ENCODE results near the gene NR4A3.

NR4A3 gene

GRCh38 chr9:99793528-99793927, 28.2 kb upstream of the NR4A3 start:
- no peaks in the 10 kb centered on the region for H3K4me1 ChIP-seq (ENCODE audit: insufficient read depth, low read length)
- H3K36me3 ChIP-seq (ENCODE audit: insufficient read depth, low read length), result no peaks in the 10 kb centered on the region
- H2AFZ ChIP-seq (ENCODE audit: low read depth, low read length), result no peak overlapping the region
- ATAC-seq (ENCODE audit: insufficient read depth, low read depth) (no peak), DNase-seq (no peak)
- no peak overlapping the region for H3K27ac ChIP-seq (ENCODE audit: low read length)
- no peaks in the 10 kb centered on the region for H4K20me1 ChIP-seq (ENCODE audit: insufficient read depth, low read length)
- H3K27me3 ChIP-seq (ENCODE audit: insufficient read depth, low read length, poor library complexity), result no peaks in the 10 kb centered on the region
- H3K79me2 ChIP-seq (ENCODE audit: insufficient read depth, low read length), result no peaks in the 10 kb centered on the region
- H3K4me2 ChIP-seq (ENCODE audit: insufficient read depth, low read length), result no peak overlapping the region
- no peaks in the 10 kb centered on the region for H3K9me3 ChIP-seq (ENCODE audit: insufficient read depth, low read length, severe bottlenecking)
- H3K4me3 ChIP-seq (ENCODE audit: low read depth in 1 of 2, low read length in 2 of 2), result no peak overlapping the region
- H3K9ac ChIP-seq (ENCODE audit: low read depth, low read length), result no peak overlapping the region
- TF ChIP-seq EZH2 (IDR thresholded peaks at IDR 0.05; ENCODE audit: borderline replicate concordance, low read depth, low read length, severe bottlenecking) (no peak), CTCF (IDR thresholded peaks at IDR 0.05; ENCODE audit: borderline replicate concordance, extremely low read depth, low read length, poor library complexity, severe bottlenecking) (no peak)

- Histone ChIP-seq H3K36me3 (ENCODE audit: insufficient read depth, low read length) (no peaks in the 10 kb centered on the region), H4K20me1 (ENCODE audit: insufficient read depth, low read length) (no peaks in the 10 kb centered on the region), H3K9me3 (ENCODE audit: insufficient read depth, low read length, severe bottlenecking) (no peaks in the 10 kb centered on the region), H3K79me2 (ENCODE audit: insufficient read depth, low read length) (no peaks in the 10 kb centered on the region), H3K9ac (ENCODE audit: low read depth, low read length) (no peak overlapping the region), H2AFZ (ENCODE audit: low read depth, low read length) (no peak overlapping the region), H3K27me3 (ENCODE audit: insufficient read depth, low read length, poor library complexity) (no peaks in the 10 kb centered on the region), H3K4me3 (ENCODE audit: low read depth in 1 of 2, low read length in 2 of 2) (no peak overlapping the region), H3K4me2 (ENCODE audit: insufficient read depth, low read length) (no peak overlapping the region), H3K27ac (ENCODE audit: low read length) (no peak overlapping the region), H3K4me1 (ENCODE audit: insufficient read depth, low read length) (no peaks in the 10 kb centered on the region)
- DNase-seq, result no peak
- ATAC-seq (ENCODE audit: insufficient read depth, low read depth), result no peak
- TF ChIP-seq CTCF (IDR thresholded peaks at IDR 0.05; ENCODE audit: borderline replicate concordance, extremely low read depth, low read length, poor library complexity, severe bottlenecking) (no peak), EZH2 (IDR thresholded peaks at IDR 0.05; ENCODE audit: borderline replicate concordance, low read depth, low read length, severe bottlenecking) (no peak)
Observed at GRCh38 chr9:99796231-99796630, 25.5 kb upstream of the NR4A3 start.

- Histone ChIP-seq H3K4me2 (ENCODE audit: insufficient read depth, low read length) (no peak overlapping the region), H3K9ac (ENCODE audit: low read depth, low read length) (no peak overlapping the region), H3K27me3 (ENCODE audit: insufficient read depth, low read length, poor library complexity) (no peaks in the 10 kb centered on the region), H3K36me3 (ENCODE audit: insufficient read depth, low read length) (no peaks in the 10 kb centered on the region), H3K9me3 (ENCODE audit: insufficient read depth, low read length, severe bottlenecking) (no peaks in the 10 kb centered on the region), H3K27ac (ENCODE audit: low read length) (no peak overlapping the region), H2AFZ (ENCODE audit: low read depth, low read length) (no peak overlapping the region), H3K4me3 (ENCODE audit: low read depth in 1 of 2, low read length in 2 of 2) (no peak overlapping the region), H4K20me1 (ENCODE audit: insufficient read depth, low read length) (no peaks in the 10 kb centered on the region), H3K4me1 (ENCODE audit: insufficient read depth, low read length) (no peaks in the 10 kb centered on the region), H3K79me2 (ENCODE audit: insufficient read depth, low read length) (no peaks in the 10 kb centered on the region)
- no peak for ATAC-seq (ENCODE audit: insufficient read depth, low read depth)
- DNase-seq, result no peak
- TF ChIP-seq EZH2 (IDR thresholded peaks at IDR 0.05; ENCODE audit: borderline replicate concordance, low read depth, low read length, severe bottlenecking) (no peak), CTCF (IDR thresholded peaks at IDR 0.05; ENCODE audit: borderline replicate concordance, extremely low read depth, low read length, poor library complexity, severe bottlenecking) (no peak)
Observed at GRCh38 chr9:99801775-99802174, 19.9 kb upstream of the NR4A3 start.

GRCh38 chr9:99803694-99804093, 18.0 kb upstream of the NR4A3 start:
- Histone ChIP-seq H3K4me3 (ENCODE audit: low read depth in 1 of 2, low read length in 2 of 2) (no peak overlapping the region), H3K4me1 (ENCODE audit: insufficient read depth, low read length) (no peaks in the 10 kb centered on the region), H4K20me1 (ENCODE audit: insufficient read depth, low read length) (no peaks in the 10 kb centered on the region), H3K4me2 (ENCODE audit: insufficient read depth, low read length) (no peak overlapping the region), H3K79me2 (ENCODE audit: insufficient read depth, low read length) (no peaks in the 10 kb centered on the region), H3K9ac (ENCODE audit: low read depth, low read length) (no peak overlapping the region), H3K27ac (ENCODE audit: low read length) (no peak overlapping the region), H3K27me3 (ENCODE audit: insufficient read depth, low read length, poor library complexity) (no peaks in the 10 kb centered on the region), H3K9me3 (ENCODE audit: insufficient read depth, low read length, severe bottlenecking) (no peaks in the 10 kb centered on the region), H2AFZ (ENCODE audit: low read depth, low read length) (no peak overlapping the region), H3K36me3 (ENCODE audit: insufficient read depth, low read length) (no peaks in the 10 kb centered on the region)
- DNase-seq, result no peak
- no peak for ATAC-seq (ENCODE audit: insufficient read depth, low read depth)
- TF ChIP-seq CTCF (IDR thresholded peaks at IDR 0.05; ENCODE audit: borderline replicate concordance, extremely low read depth, low read length, poor library complexity, severe bottlenecking) (no peak), EZH2 (IDR thresholded peaks at IDR 0.05; ENCODE audit: borderline replicate concordance, low read depth, low read length, severe bottlenecking) (no peak)

Data from DND-41 (cell line).